Ishikawa (cell line): ENCODE measurements around the gene HIBADH.

ENCODE experiments used
- EGR1 ChIP-seq: IDR thresholded peaks from 2 replicates; pipeline ENCODE4 v1.6.1; 2012
- FOXM1 ChIP-seq: IDR thresholded peaks from 2 replicates; pipeline ENCODE4 v1.6.1; 2012; ENCODE audit warnings: low read depth, borderline replicate concordance
- RAD21 ChIP-seq: IDR thresholded peaks from 2 replicates; pipeline ENCODE4 v1.6.1; 2012; ENCODE audit warnings: low read depth
- REST ChIP-seq: IDR thresholded peaks from 2 replicates; pipeline ENCODE4 v1.6.1; 2012; ENCODE audit warnings: low read depth, mild to moderate bottlenecking
- USF1 ChIP-seq: IDR thresholded peaks from 2 replicates; pipeline ENCODE4 v1.6.1; 2012
- ZBTB7A ChIP-seq: IDR thresholded peaks from 2 replicates; pipeline ENCODE4 v1.6.1; 2012; ENCODE audit warnings: low read depth

GRCh38 chr7:27527348-27527714 is 135.4 kb downstream of the HIBADH start:
- TF ChIP-seq EGR1: no peak
- TF ChIP-seq REST: no peak
- no peak for TF ChIP-seq RAD21
- TF ChIP-seq USF1: no peak
- TF ChIP-seq ZBTB7A: no peak
- no peak for TF ChIP-seq FOXM1
